ENCODE results near the gene SNX15. TPM values are rescaled to one million over a fixed set of nuclear protein-coding genes. Genes with fewer than 3 reads are reported as not detected.
"Not testable (repeated sequence)": the region's sequence is repeated elsewhere in the genome, so short reads cannot be mapped to it uniquely, and the experiment has no call there.

The SNX15 gene, protein sequence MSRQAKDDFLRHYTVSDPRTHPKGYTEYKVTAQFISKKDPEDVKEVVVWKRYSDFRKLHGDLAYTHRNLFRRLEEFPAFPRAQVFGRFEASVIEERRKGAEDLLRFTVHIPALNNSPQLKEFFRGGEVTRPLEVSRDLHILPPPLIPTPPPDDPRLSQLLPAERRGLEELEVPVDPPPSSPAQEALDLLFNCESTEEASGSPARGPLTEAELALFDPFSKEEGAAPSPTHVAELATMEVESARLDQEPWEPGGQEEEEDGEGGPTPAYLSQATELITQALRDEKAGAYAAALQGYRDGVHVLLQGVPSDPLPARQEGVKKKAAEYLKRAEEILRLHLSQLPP
- total RNA-seq (10 to 100 TPM; 10.2 to 30.5 (median 19.9) TPM), polyA plus RNA-seq (10 to 100 TPM; 15.0 to 23.8 TPM)
- long read RNA-seq, donor 1, transcript SNX15-202 (8 exons, 1,939 nt) = major isoform, 45 of 49 reads
- long read RNA-seq, donor 1, partial matches to known transcripts = 0 of 49 reads
- long read RNA-seq, donor 1, other reads (novel, unspliced or antisense) = 2 of 49 reads
- long read RNA-seq, donor 2, transcript SNX15-202 (8 exons, 1,939 nt) = major isoform, 9 of 9 reads
- long read RNA-seq, donor 2, partial matches to known transcripts = 0 of 9 reads
- long read RNA-seq, donor 2, other reads (novel, unspliced or antisense) = 0 of 9 reads
- long read RNA-seq, donor 3, transcript SNX15-202 (8 exons, 1,939 nt) = major isoform, 32 of 43 reads
- long read RNA-seq, donor 3, partial matches to known transcripts = 11 of 43 reads
- long read RNA-seq, donor 3, other reads (novel, unspliced or antisense) = 0 of 43 reads

DNA sequence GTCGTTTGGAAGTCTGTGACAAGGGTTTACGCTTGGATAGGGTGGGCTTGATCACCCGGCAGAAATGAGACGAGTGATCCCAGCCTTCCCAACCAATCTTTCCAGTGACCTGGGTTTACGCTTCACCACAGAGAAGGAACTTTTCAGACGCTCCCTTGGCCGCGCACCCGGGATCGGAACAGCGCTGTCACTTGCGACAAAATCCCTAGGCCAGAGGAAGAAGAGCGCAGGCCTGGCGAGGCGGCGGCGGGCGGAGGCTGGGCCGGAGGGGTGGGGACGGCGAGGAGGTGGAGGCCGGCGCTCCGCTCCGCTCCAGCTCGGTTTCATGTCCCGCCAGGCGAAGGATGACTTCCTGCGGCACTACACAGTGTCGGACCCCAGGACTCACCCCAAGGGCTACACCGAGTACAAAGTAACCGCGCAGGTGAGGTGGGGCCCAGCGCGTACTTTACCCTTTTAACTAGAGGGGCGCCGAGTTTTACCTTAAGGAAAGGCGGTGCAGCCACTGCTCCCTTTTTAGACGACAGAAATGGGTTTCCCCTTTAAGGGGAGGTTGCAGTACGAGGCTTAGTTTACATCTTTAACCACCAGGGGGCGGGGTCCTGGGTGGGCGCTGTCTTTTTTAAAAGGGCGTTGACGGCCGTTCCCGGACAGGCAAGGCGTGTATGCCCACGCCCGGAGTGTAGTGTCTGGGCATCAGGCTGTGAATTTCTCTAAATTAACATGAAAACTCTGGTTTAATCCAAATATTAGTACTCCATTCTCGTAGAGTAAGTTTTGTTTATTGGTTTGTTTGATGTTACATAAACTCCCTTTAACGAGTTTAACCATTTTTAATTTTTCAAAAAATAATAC lies at the start of gene SNX15:
TSS of gene SNX15 (plus strand) at position 227 of the 855 bp plus-strand sequence. CDS start at position 326, 99 bp downstream.
- Histone ChIP-seq H3K4me1 (ENCODE audit: insufficient read depth) (peaks cover 2% of the 10 kb centered on the region), H3K9me3 (no peaks in the 10 kb centered on the region), H3K36me3 (no peaks in the 10 kb centered on the region), H3K27me3 (no peaks in the 10 kb centered on the region), H3K27ac (peak within 1 kb of the TSS; percentile 56 to 77), H3K4me3 (peak within 1 kb of the TSS; percentile 77)
- 1% methylated on average over 51 of the region's 51 CpGs for WGBS, 3 donors
- peak; percentile 89 to 94 (median 91) for DNase-seq
- TF ChIP-seq POLR2A (IDR thresholded peaks at IDR 0.05) = peak; percentile 68
- TF ChIP-seq, protein P1, sequence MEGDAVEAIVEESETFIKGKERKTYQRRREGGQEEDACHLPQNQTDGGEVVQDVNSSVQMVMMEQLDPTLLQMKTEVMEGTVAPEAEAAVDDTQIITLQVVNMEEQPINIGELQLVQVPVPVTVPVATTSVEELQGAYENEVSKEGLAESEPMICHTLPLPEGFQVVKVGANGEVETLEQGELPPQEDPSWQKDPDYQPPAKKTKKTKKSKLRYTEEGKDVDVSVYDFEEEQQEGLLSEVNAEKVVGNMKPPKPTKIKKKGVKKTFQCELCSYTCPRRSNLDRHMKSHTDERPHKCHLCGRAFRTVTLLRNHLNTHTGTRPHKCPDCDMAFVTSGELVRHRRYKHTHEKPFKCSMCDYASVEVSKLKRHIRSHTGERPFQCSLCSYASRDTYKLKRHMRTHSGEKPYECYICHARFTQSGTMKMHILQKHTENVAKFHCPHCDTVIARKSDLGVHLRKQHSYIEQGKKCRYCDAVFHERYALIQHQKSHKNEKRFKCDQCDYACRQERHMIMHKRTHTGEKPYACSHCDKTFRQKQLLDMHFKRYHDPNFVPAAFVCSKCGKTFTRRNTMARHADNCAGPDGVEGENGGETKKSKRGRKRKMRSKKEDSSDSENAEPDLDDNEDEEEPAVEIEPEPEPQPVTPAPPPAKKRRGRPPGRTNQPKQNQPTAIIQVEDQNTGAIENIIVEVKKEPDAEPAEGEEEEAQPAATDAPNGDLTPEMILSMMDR (IDR thresholded peaks at IDR 0.05) = peak; percentile 74 to 84 (median 74)
- TF ChIP-seq EP300 (IDR thresholded peaks at IDR 0.05) = no peak
- intact Hi-C loops (cut with DNase I) = loop anchor here in 1 of 4 donors (5.0 kb wide), 1 partner anchor 70 kb away; the partner anchor contains the start of gene VPS51

DNA sequence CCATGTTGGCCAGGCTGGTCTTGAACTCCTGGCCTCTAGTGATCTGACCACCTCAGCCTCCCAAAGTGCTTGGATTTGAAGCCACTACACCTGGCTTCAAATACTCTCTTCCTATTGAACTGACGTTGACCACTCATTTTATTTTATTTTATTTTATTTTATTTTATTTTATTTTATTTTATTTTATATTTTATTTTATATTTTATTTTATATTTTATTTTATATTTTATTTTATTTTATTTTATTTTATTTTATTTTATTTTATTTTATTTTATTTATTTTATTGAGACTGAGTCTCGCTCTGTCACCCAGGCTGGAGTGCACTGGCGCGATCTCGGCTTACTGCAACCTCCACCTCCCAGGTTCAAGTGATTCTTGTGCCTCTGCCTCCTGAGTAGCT lies 43.9 kb upstream of the SNX15 start:
- not testable (repeated sequence) for H3K9me3 ChIP-seq; DNase-seq; H3K36me3 ChIP-seq; H3K27me3 ChIP-seq; H3K4me3 ChIP-seq; H3K4me1 ChIP-seq (ENCODE audit: insufficient read depth); H3K27ac ChIP-seq
- 62 to 81% (median 62%) methylated on average over 5 of the region's 5 CpGs for WGBS, 3 donors
- intact Hi-C loops (cut with DNase I) = loop anchor here in 1 of 4 donors (10.0 kb wide), 1 partner anchor 49 kb away; the partner anchor contains the start of gene GPHA2

DNA sequence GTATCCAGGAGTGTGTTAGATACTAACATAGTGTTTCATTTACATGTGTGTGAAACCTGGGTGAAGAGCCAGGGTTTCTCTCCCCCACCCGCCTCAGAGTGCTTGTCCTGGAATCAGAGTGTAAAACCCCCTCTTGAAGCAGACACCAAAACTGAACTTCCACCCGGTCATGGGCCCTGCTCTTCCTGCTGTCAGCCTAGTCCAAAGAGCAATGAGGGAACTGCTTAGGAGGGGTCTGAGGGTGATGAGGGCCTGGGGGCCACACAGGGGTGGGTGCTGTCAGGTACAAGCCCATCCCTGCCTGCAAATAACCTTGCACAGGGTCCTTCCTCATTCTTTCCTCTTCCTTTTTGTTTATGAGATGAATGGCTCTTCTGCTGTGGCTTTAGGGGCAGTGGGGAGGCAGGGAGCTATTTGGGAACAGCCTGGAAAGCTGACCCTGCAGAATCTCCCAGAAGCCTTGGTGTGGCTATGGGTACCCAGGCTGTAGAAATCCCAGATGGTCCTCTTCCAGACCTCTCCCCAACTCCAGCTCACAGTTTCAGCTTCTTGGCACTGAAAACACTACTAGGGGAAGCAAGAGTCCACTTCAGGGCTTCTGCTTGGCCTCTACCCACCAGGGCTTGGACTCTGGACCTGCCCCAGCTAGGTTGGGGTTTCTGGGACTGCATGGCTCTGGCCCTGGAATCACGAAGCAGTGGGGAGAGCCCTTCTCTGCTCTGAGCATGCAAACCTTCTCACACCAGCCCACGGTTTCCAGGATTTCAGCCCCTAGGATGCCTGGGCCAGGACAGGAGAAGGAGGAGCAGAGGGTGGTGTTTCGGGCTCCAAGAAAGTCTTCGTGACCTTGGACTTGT lies 39.0 kb upstream of the SNX15 start:
- Histone ChIP-seq H3K27ac (no peak overlapping the region), H3K4me1 (ENCODE audit: insufficient read depth) (no peaks in the 10 kb centered on the region), H3K36me3 (no peaks in the 10 kb centered on the region), H3K27me3 (no peaks in the 10 kb centered on the region), H3K9me3 (no peaks in the 10 kb centered on the region), H3K4me3 (no peak overlapping the region)
- intact Hi-C loops (cut with DNase I) = loop anchor here in 1 of 4 donors (10.0 kb wide), 1 partner anchor 53 kb away; the partner anchor contains the start of gene GPHA2
- WGBS, 3 donors = 72 to 78% (median 74%) methylated on average over 6 of the region's 6 CpGs
- TF ChIP-seq, protein P1 (IDR thresholded peaks at IDR 0.05) = no peak
- no peak for TF ChIP-seq EP300 (IDR thresholded peaks at IDR 0.05)
- no peak for TF ChIP-seq POLR2A (IDR thresholded peaks at IDR 0.05)
- DNase-seq = no peak

DNA sequence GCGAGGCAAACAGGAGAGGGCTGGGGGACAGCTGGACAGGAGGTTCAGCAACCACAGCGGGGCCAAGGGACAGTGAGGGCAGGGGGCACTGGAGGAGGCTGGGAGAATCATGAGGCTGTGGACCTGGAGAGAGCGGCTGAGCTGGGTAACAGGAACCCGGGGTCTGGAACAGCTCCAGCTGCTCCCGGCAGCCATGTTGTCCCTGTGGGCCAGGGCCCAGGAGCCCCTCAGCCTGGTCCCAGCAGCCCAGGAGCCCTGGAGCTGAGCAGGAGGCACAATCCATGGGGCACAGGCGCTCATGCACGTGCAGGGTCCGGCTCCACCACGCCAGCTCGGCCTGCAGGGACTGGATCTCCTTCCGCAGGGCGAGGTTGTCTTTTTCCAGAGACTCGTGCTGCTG lies 37.8 kb upstream of the SNX15 start:
- Histone ChIP-seq H3K9me3 (no peaks in the 10 kb centered on the region), H3K36me3 (no peaks in the 10 kb centered on the region), H3K27me3 (no peaks in the 10 kb centered on the region), H3K4me1 (ENCODE audit: insufficient read depth) (no peaks in the 10 kb centered on the region), H3K4me3 (no peak overlapping the region), H3K27ac (no peak overlapping the region)
- no peak for DNase-seq
- WGBS, 3 donors = 86 to 88% (median 87%) methylated on average over 13 of the region's 13 CpGs
- TF ChIP-seq POLR2A (IDR thresholded peaks at IDR 0.05) (no peak), EP300 (IDR thresholded peaks at IDR 0.05) (no peak)
- TF ChIP-seq, protein P1 (IDR thresholded peaks at IDR 0.05) = no peak
- intact Hi-C loops (cut with DNase I) = loop anchor here in 1 of 4 donors (10.0 kb wide), 1 partner anchor 55 kb away; the partner anchor contains the start of gene GPHA2
